Right lobe of liver (tissue), 6 donors: ENCODE data around the gene ABCD2. TPM values are rescaled to one million over a fixed set of nuclear protein-coding genes. Genes with fewer than 3 reads are reported as not detected.
"Not testable (repeated sequence)": the region's sequence is repeated elsewhere in the genome, so short reads cannot be mapped to it uniquely, and the experiment has no call there.

Source experiments
- ATAC-seq, 4 donors: fragments of 200-7000 bp; cut with Tn5 transposase; one replicate each; pipeline ENCODE4 v1.9.1; 2020; ENCODE audit warnings: mild to moderate bottlenecking in 4 of 4, moderate library complexity in 4 of 4
- DNase-seq, 3 donors: peaks; one replicate each; pipeline ENCODE4 v3.0.0-alpha.2; 2020
- H3K27ac ChIP-seq, 3 donors: fragments of 200-600 bp; one replicate each; pipeline ENCODE4 v1.8.0; 2022
- H3K27me3 ChIP-seq, 2 donors: fragments of 200-600 bp; one replicate each; pipeline ENCODE4 v1.8.0; 2022
- H3K36me3 ChIP-seq, 4 donors: fragments of 200-600 bp; sonication (generic) in 1 of 4; one replicate each; pipeline versions ENCODE4 v1.5.1 to v1.8.0; 2017 to 2022; ENCODE audit warnings: control low read depth in 1 of 4
- H3K4me1 ChIP-seq, 4 donors: fragments of 200-600 bp; sonication (generic) in 1 of 4; one replicate each; pipeline versions ENCODE4 v1.5.1 to v1.8.0; 2017 to 2022; ENCODE audit warnings: control low read depth in 1 of 4
- H3K4me3 ChIP-seq, 3 donors: fragments of 200-600 bp; one replicate each; pipeline ENCODE4 v1.8.0; 2022
- H3K9me3 ChIP-seq, 4 donors: fragments of 200-600 bp; sonication (generic) in 1 of 4; one replicate each; pipeline versions ENCODE4 v1.5.1 to v1.8.0; 2017 to 2022; ENCODE audit warnings: control low read depth in 1 of 4
- CTCF ChIP-seq, 4 donors: fragments of 200-600 bp in 3 of 4; fragments of 450-650 bp in 1 of 4; IDR thresholded peaks; one replicate each; pipeline versions ENCODE4 v1.5.1 to v1.8.0; 2016 to 2022; ENCODE audit warnings: antibody characterized with exemption in 4 of 4, mild to moderate bottlenecking in 2 of 4
- POLR2A ChIP-seq: fragments of 450-650 bp; IDR thresholded peaks from one replicate; pipeline ENCODE4 v1.6.1; 2017; ENCODE audit warnings: antibody characterized with exemption, mild to moderate bottlenecking
- WGBS: methylation state at CpG from one replicate; pipeline ENCODE4 v1.1.6; 2018; ENCODE audit warnings: low coverage, low lambda C conversion rate; ENCODE audit not compliant: insufficient coverage; ENCODE audit errors: missing lambda C conversion rate; 5-methylcytosine and 5-hydroxymethylcytosine counted together
- intact Hi-C, 2 donors: fragments of 100-400 bp; cut with DNase I; formaldehyde crosslinking; loops; one replicate each; pipeline versions ENCODE4 v1.11.2 to v1.14.1; 2022
- total RNA-seq, 6 experiments: library from RNA; depleted of rRNA in 2 of 6; stranded (reverse); fragments of >200 nt in 2 of 6; fragmentation: NEBNext Ultra II Directional in 3 of 6; extraction: Animal tissue kit (Norgen Biotek cat#: 25700) in 3 of 6; gene quantifications; one replicate each; pipeline versions ENCODE4 v1.1.0 to v1.2.4, GENCODE V29; 2016 to 2023
- donor health status: DM: no; HTN: yes; CAD: no.
- donor health status: DM: no; HTN: no; CAD: no.
- donor health status: DM: no; HTN: no; CAD: no.
- donor health status: DM: no; HTN: yes; CAD: no.
- donor health status: DM: no; HTN: yes; CAD: no.

Gene ABCD2
- total RNA-seq, 6 experiments from 2014 or later = 0.05 to 0.25 (median 0.09) TPM; not detected in 2

- ATAC-seq (no peak), DNase-seq (no peak)
- Histone ChIP-seq H3K27me3 (no peaks in the 10 kb centered on the region), H3K4me3 (no peak overlapping the region), H3K27ac (no peak overlapping the region), H3K4me1 (no peaks in the 10 kb centered on the region), H3K9me3 (no peaks in the 10 kb centered on the region), H3K36me3 (no peaks in the 10 kb centered on the region)
- intact Hi-C loops = no loop called here
- TF ChIP-seq CTCF (IDR thresholded peaks at IDR 0.05) = no peak
- no peak for TF ChIP-seq POLR2A
- 85% methylated on average over 1 of the region's 1 CpG for WGBS
Measured at GRCh38 chr12:39627914-39628313, 8.3 kb upstream of the ABCD2 start.

GRCh38 chr12:39626033-39626814 is 6.6 kb upstream of the ABCD2 start:
- Histone ChIP-seq H3K36me3 (no peaks in the 10 kb centered on the region), H3K4me1 (no peaks in the 10 kb centered on the region), H3K27me3 (no peaks in the 10 kb centered on the region), H3K27ac (no peak overlapping the region), H3K9me3 (no peaks in the 10 kb centered on the region), H3K4me3 (no peak overlapping the region)
- TF ChIP-seq CTCF (IDR thresholded peaks at IDR 0.05) = no peak
- ATAC-seq (no peak), DNase-seq (no peak)
- intact Hi-C loops = no loop called here
- 87% methylated on average over 7 of the region's 20 CpGs for WGBS

GRCh38 chr12:39623919-39624318 is 4.3 kb upstream of the ABCD2 start:
- no peak overlapping the region for H3K4me3 ChIP-seq
- intact Hi-C loops = no loop called here
- H3K27ac ChIP-seq = no peak overlapping the region
- no peak for TF ChIP-seq POLR2A
- TF ChIP-seq CTCF (IDR thresholded peaks at IDR 0.05) = no peak
- no peaks in the 10 kb centered on the region for H3K9me3 ChIP-seq
- no peaks in the 10 kb centered on the region for H3K27me3 ChIP-seq
- H3K36me3 ChIP-seq = no peaks in the 10 kb centered on the region
- peaks cover 0 to 5% (median 0%) of the 10 kb centered on the region in 4 donors for H3K4me1 ChIP-seq
- 46% methylated on average over 1 of the region's 1 CpG for WGBS
- DNase-seq (no peak), ATAC-seq (no peak)

GRCh38 chr12:39623160-39623559 is 3.6 kb upstream of the ABCD2 start:
- H3K27me3 ChIP-seq, intact Hi-C loops, H3K4me3 ChIP-seq, H3K9me3 ChIP-seq, H3K36me3 ChIP-seq, H3K4me1 ChIP-seq, ATAC-seq, H3K27ac ChIP-seq, DNase-seq: not testable (repeated sequence)
- WGBS = 94% methylated on average over 9 of the region's 10 CpGs

- Histone ChIP-seq H3K9me3 (no peaks in the 10 kb centered on the region), H3K4me3 (no peak overlapping the region), H3K27ac (no peak overlapping the region), H3K4me1 (peaks cover 0 to 5% (median 0%) of the 10 kb centered on the region in 4 donors), H3K36me3 (no peaks in the 10 kb centered on the region), H3K27me3 (no peaks in the 10 kb centered on the region)
- intact Hi-C loops = no loop called here
- 0% methylated on average over 1 of the region's 1 CpG for WGBS
- TF ChIP-seq CTCF (IDR thresholded peaks at IDR 0.05) = no peak
- no peak for TF ChIP-seq POLR2A
- ATAC-seq = no peak
- no peak for DNase-seq
Measured at GRCh38 chr12:39622306-39622705, 2.7 kb upstream of the ABCD2 start.
